Cardiac muscle cell (in vitro differentiated cells and primary cell): ENCODE measurements around the gene PLAAT3. TPM values are rescaled to one million over a fixed set of nuclear protein-coding genes. Genes with fewer than 3 reads are reported as not detected.

ENCODE experiments used
- DNase-seq, 2 donors: peaks; one replicate each; pipeline versions ENCODE4 v3.0.0 to v3.0.0-alpha.2; 2010 to 2017; ENCODE audit warnings: low read depth in 1 of 2, low spot score in 1 of 2
- H3K27ac ChIP-seq: fragments of 200-600 bp; sonication (generic); 2 replicates; pipeline ENCODE4 v1.5.1; 2016
- H3K27me3 ChIP-seq: fragments of 200-600 bp; sonication (generic); 2 replicates; pipeline ENCODE4 v1.6.0; 2016; ENCODE audit warnings: control low read depth
- H3K36me3 ChIP-seq: fragments of 200-600 bp; sonication (generic); 2 replicates; pipeline ENCODE4 v1.5.1; 2016; ENCODE audit warnings: control low read depth
- H3K4me1 ChIP-seq: fragments of 200-600 bp; sonication (generic); 2 replicates; pipeline ENCODE4 v1.8.1; 2017; ENCODE audit warnings: low read depth, mild to moderate bottlenecking, mixed run types
- H3K4me3 ChIP-seq: fragments of 200-600 bp; sonication (generic); 2 replicates; pipeline ENCODE4 v1.5.1; 2016; ENCODE audit warnings: mild to moderate bottlenecking
- H3K9me3 ChIP-seq: fragments of 200-600 bp; sonication (generic); 2 replicates; pipeline ENCODE4 v1.5.1; 2017; ENCODE audit warnings: low read depth, mild to moderate bottlenecking, control low read depth
- polyA plus RNA-seq: library from polyadenylated mRNA; unstranded; fragments of >200 nt; fragmentation: Nextera tagmentation; extraction: Ambion mirVana; gene quantifications from 2 replicates; pipeline ENCODE4 v1.2.1, GENCODE V29; 2016
- total RNA-seq: library from RNA; depleted of rRNA; stranded (reverse); fragments of >200 nt; gene quantifications from 2 replicates; pipeline ENCODE4 v1.2.3, GENCODE V29; 2016
- TF ChIP-seq, protein P1 (sequence below): IDR thresholded peaks from 2 replicates; pipeline ENCODE4 v1.5.1; 2012; ENCODE audit warnings: low read depth, mild to moderate bottlenecking, low read length

PLAAT3 gene
- total and polyA plus RNA-seq, 2 experiments from 2014 or later = 10.0 to 10.8 TPM

DNA sequence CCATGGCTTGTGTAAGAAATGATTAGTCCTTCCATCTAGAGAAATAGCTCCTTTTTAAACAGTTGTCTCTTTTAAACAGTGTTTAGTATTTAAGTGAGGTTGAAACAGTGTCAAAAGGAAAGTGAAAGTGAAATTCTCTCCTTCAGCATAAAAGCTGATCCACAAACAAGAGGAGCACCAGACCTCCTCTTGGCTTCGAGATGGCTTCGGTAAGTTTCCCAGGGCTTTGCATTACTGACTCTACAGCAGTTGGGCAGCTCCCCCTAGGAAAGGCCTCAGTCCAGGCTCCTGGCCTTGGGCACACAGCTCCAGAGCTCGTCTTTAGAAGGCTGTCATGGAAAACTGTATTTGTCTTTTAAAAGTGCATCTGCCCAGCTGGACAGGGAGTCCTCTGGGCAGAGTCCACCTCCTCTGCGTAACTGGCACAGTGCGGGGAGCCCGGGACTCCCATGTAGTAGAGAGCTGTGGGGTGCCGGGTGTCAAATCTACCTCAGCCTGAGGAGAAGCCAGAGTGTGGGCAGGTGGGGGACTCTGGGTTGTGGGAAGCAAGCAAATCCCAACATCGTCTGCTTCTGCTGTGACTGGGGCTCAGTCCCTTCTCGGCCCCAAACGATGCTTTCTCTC is 77.5 kb downstream of the PLAAT3 start, which contains the start of gene PLAAT4:
PLAAT4 (plus strand) TSS at position 140 of the 624 bp plus-strand sequence; CDS start at position 201, 61 bp downstream.
- Histone ChIP-seq H3K36me3 (no peaks in the 10 kb centered on the region), H3K27ac (no peak within 1 kb of the TSS), H3K4me3 (no peak within 1 kb of the TSS), H3K4me1 (no peaks in the 10 kb centered on the region), H3K9me3 (no peaks in the 10 kb centered on the region), H3K27me3 (no peaks in the 10 kb centered on the region)
- TF ChIP-seq, protein P1, sequence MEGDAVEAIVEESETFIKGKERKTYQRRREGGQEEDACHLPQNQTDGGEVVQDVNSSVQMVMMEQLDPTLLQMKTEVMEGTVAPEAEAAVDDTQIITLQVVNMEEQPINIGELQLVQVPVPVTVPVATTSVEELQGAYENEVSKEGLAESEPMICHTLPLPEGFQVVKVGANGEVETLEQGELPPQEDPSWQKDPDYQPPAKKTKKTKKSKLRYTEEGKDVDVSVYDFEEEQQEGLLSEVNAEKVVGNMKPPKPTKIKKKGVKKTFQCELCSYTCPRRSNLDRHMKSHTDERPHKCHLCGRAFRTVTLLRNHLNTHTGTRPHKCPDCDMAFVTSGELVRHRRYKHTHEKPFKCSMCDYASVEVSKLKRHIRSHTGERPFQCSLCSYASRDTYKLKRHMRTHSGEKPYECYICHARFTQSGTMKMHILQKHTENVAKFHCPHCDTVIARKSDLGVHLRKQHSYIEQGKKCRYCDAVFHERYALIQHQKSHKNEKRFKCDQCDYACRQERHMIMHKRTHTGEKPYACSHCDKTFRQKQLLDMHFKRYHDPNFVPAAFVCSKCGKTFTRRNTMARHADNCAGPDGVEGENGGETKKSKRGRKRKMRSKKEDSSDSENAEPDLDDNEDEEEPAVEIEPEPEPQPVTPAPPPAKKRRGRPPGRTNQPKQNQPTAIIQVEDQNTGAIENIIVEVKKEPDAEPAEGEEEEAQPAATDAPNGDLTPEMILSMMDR = peak; percentile 10
- peak in 1 of 2 donors; percentile 81 for DNase-seq

DNA sequence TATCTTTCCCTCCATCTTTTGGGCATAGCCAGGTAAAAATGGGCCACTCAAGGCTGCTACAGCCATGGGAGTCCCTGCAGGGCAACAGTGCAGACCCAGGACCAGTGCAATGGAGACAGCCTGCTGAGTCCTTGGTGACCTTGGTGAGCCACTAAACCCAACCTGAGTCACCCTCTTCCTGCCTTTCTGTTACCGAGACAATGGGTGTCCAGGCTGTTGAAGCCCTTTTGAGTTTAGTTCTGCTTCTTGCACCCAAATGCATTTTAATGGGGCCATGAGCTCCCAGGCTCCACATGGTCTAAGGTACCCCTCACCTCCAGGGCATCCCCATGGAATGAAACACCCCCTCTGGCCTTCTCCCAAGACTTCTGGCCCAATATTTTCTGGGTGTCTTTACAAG is 78.5 kb downstream of the PLAAT3 start:
- Histone ChIP-seq H3K27ac (no peak overlapping the region), H3K4me1 (no peaks in the 10 kb centered on the region), H3K27me3 (no peaks in the 10 kb centered on the region), H3K9me3 (no peaks in the 10 kb centered on the region), H3K4me3 (no peak overlapping the region), H3K36me3 (no peaks in the 10 kb centered on the region)
- DNase-seq = no peak
- TF ChIP-seq, protein P1 = no peak

GRCh38 chr11:63534895-63535461 is 79.3 kb downstream of the PLAAT3 start:
- no peaks in the 10 kb centered on the region for H3K9me3 ChIP-seq
- DNase-seq = no peak
- H3K27me3 ChIP-seq = no peaks in the 10 kb centered on the region
- TF ChIP-seq, protein P1 = no peak
- no peaks in the 10 kb centered on the region for H3K36me3 ChIP-seq
- H3K4me1 ChIP-seq = no peaks in the 10 kb centered on the region
- no peak overlapping the region for H3K27ac ChIP-seq
- H3K4me3 ChIP-seq = no peak overlapping the region

DNA sequence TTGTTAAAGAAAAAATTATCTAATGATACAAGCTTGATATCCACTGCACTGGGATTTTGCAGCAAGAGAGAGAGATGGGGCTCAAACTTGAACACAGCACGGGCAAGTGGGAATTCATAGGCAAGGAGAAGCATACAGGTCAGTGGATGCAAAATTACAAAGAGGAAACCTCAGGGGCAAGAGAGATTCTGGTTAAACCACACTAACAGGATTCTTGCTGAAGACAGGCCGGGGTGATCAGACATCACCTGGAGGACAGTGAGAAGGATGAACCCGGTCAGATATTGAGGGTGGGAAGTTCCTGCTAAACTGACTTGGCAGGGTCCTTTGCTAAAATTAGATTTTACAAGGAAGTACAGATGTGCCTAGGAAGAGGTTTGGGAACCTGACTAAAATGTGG is 80.2 kb downstream of the PLAAT3 start:
- TF ChIP-seq, protein P1 = no peak
- H3K4me3 ChIP-seq = no peak overlapping the region

GRCh38 chr11:63532799-63533475 is 81.3 kb downstream of the PLAAT3 start:
- peak in 1 of 2 donors; percentile 38 for DNase-seq
- H3K4me1 ChIP-seq = no peaks in the 10 kb centered on the region
- TF ChIP-seq, protein P1 = no peak
- no peaks in the 10 kb centered on the region for H3K9me3 ChIP-seq
- peaks cover 3% of the 10 kb centered on the region for H3K27me3 ChIP-seq
- H3K27ac ChIP-seq = no peak overlapping the region
- H3K36me3 ChIP-seq = no peaks in the 10 kb centered on the region
- H3K4me3 ChIP-seq = no peak overlapping the region

More for the DNA sequence above, 80.2 kb downstream of the PLAAT3 start:
- H3K27me3 ChIP-seq = peaks cover under 1% of the 10 kb centered on the region
- H3K4me1 ChIP-seq = no peaks in the 10 kb centered on the region
- no peaks in the 10 kb centered on the region for H3K36me3 ChIP-seq
- H3K9me3 ChIP-seq = no peaks in the 10 kb centered on the region
- DNase-seq = no peak
- no peak overlapping the region for H3K27ac ChIP-seq
